K562 (cell line): ENCODE data around the gene ZFP92. TPM values are rescaled to one million over a fixed set of nuclear protein-coding genes. Genes with fewer than 3 reads are reported as not detected.

Source experiments
- ATAC-seq: fragments of 200-7000 bp; cut with Tn5 transposase; 3 replicates; pipeline ENCODE4 v1.9.1; 2020; ENCODE audit warnings: moderate library complexity
- BruUV-seq: library from RNA; stranded (reverse); fragments of 400-500 nt; replicated peaks from 2 replicates; lab custom pipeline; 2021; lab: Mats Ljungman, UMichigan
- CTCF ChIA-PET: fragments of 300-600 bp; formaldehyde crosslinking; extraction: SDS; loops from one replicate; lab custom pipeline; 2021; ENCODE audit warnings: low intra/inter-chr PET ratio; lab: Yijun Ruan, JAX
- POLR2A ChIA-PET: fragments of 300-600, 350-650 bp; sonication (Branson Sonifier 250); formaldehyde crosslinking; extraction: SDS; loops from one replicate; lab custom pipeline; 2021; ENCODE audit warnings: antibody characterized with exemption, inconsistent platforms; lab: Yijun Ruan, JAX
- DNase-seq, 4 experiments: peaks; one replicate each; pipeline versions ENCODE4 v3.0.0 to v3.0.0-alpha.2; 2011 to 2018; ENCODE audit warnings: low spot score in 3 of 4, mixed read lengths in 3 of 4; ENCODE audit errors: extremely low read depth in 1 of 4
- FAIRE-seq: peaks from 2 replicates; lab custom pipeline; 2011; peaks lifted over from hg19 to GRCh38; lab: Jason Lieb, UNC
- H2AFZ ChIP-seq: 2 replicates; pipeline ENCODE4 v1.6.0; 2011; ENCODE audit warnings: low read depth, low read length, control low read depth, inconsistent platforms
- H3K27ac ChIP-seq: fragments of 200-600 bp; 3 replicates; pipeline ENCODE4 v1.8.0; 2011; ENCODE audit warnings: low read depth, mild to moderate bottlenecking, control low read depth, inconsistent platforms, low read length, moderate library complexity, mixed read lengths; ENCODE audit errors: extremely low read depth
- H3K27me3 ChIP-seq, 2 experiments: fragments of 300-600 bp in 1 of 2; 2 replicates in 1 of 2; 3 replicates in 1 of 2; pipeline versions ENCODE4 v1.6.0 to v1.8.0; 2011; ENCODE audit warnings: inconsistent platforms in 2 of 2, low read length in 2 of 2, mild to moderate bottlenecking in 1 of 2, mixed read lengths in 1 of 2, moderate library complexity in 1 of 2; ENCODE audit not compliant: control insufficient read depth in 2 of 2, insufficient read depth in 2 of 2
- H3K36me3 ChIP-seq: fragments of 300-600 bp; 3 replicates; pipeline ENCODE4 v1.8.0; 2011; ENCODE audit warnings: mild to moderate bottlenecking, low read length, inconsistent platforms; ENCODE audit not compliant: control insufficient read depth, insufficient read depth
- H3K4me1 ChIP-seq, 2 experiments: fragments of 200-600 bp in 1 of 2; replicated peaks in 1 of 2; 2 replicates in 1 of 2; 3 replicates in 1 of 2; pipeline versions ENCODE4 v1.5.1 to v1.8.0; 2011; ENCODE audit warnings: inconsistent platforms in 2 of 2, low read length in 2 of 2, mild to moderate bottlenecking in 1 of 2, mixed read lengths in 1 of 2, moderate library complexity in 1 of 2; ENCODE audit not compliant: control insufficient read depth in 2 of 2, insufficient read depth in 2 of 2
- H3K4me2 ChIP-seq: 2 replicates; pipeline ENCODE4 v1.6.1; 2011; ENCODE audit warnings: low read length, control low read depth, inconsistent platforms, mixed read lengths; ENCODE audit not compliant: insufficient read depth
- H3K4me3 ChIP-seq: fragments of 200-600 bp; sonication (generic), shearing (Covaris generic); 2 replicates; pipeline ENCODE4 v1.5.1; 2016; ENCODE audit warnings: control low read depth, inconsistent platforms
- H3K79me2 ChIP-seq: fragments of 200-600 bp; 3 replicates; pipeline ENCODE4 v1.8.0; 2011; ENCODE audit warnings: low read length, inconsistent platforms; ENCODE audit not compliant: control insufficient read depth, insufficient read depth
- H3K9ac ChIP-seq, 2 experiments: 2 replicates each; pipeline versions ENCODE4 v1.6.0 to v1.6.1; 2011; ENCODE audit warnings: low read depth in 2 of 2, low read length in 2 of 2, control low read depth in 1 of 2, inconsistent platforms in 1 of 2, mild to moderate bottlenecking in 1 of 2, mixed read lengths in 1 of 2; ENCODE audit not compliant: insufficient read depth in 1 of 2
- H3K9me1 ChIP-seq: one replicate; pipeline ENCODE4 v1.6.0; 2011; ENCODE audit warnings: inconsistent platforms, mild to moderate bottlenecking, low read length, moderate library complexity; ENCODE audit not compliant: control insufficient read depth, insufficient read depth
- H3K9me3 ChIP-seq: replicated peaks from 2 replicates; pipeline ENCODE4 v1.5.1; 2011; ENCODE audit warnings: low read depth, low read length, inconsistent platforms; ENCODE audit not compliant: control insufficient read depth, insufficient read depth
- H4K20me1 ChIP-seq: replicated peaks from 2 replicates; pipeline ENCODE4 v1.6.1; 2011; ENCODE audit warnings: low read length, inconsistent platforms, mixed read lengths; ENCODE audit not compliant: control insufficient read depth, insufficient read depth
- BRD4 ChIP-seq: fragments of 200-600 bp; sonication (generic); IDR thresholded peaks from 2 replicates; pipeline ENCODE4 v1.6.1; 2017; ENCODE audit warnings: inconsistent platforms
- HNRNPL ChIP-seq: fragments of 200-400 bp; formaldehyde crosslinking; IDR thresholded peaks from 2 replicates; pipeline ENCODE4 v1.6.1; 2017; ENCODE audit warnings: low read depth, mild to moderate bottlenecking, low read length
- KLF13 ChIP-seq: fragments of 450-650 bp; IDR thresholded peaks from 2 replicates; pipeline ENCODE4 v1.6.1; 2016; ENCODE audit warnings: missing genetic modification characterization, low read depth, mild to moderate bottlenecking, missing compliant biosample characterization, moderate library complexity, borderline replicate concordance
- PHB ChIP-seq: fragments of 250-450 bp; sonication (Bioruptor Pico); IDR thresholded peaks from 2 replicates; pipeline ENCODE4 v1.5.0; 2021
- PHF8 ChIP-seq: fragments of 200-600 bp; sonication (generic); IDR thresholded peaks from 2 replicates; pipeline ENCODE4 v1.6.1; 2012; ENCODE audit warnings: mixed run types, mild to moderate bottlenecking, inconsistent platforms, low read length, moderate library complexity, borderline replicate concordance
- REST ChIP-seq, 2 experiments: fragments of 450-650 bp; formaldehyde crosslinking in 1 of 2; IDR thresholded peaks; 2 replicates each; pipeline versions ENCODE4 v1.4.0 to v1.6.1; 2014 to 2020; ENCODE audit warnings: mild to moderate bottlenecking in 2 of 2, borderline replicate concordance in 1 of 2, low read depth in 1 of 2
- ZNF609 ChIP-seq: sonication (generic); formaldehyde crosslinking; IDR thresholded peaks from 2 replicates; pipeline ENCODE4 v1.8.1; 2023; ENCODE audit warnings: missing genetic modification reagents, mild to moderate bottlenecking, borderline replicate concordance
- ZNF707 ChIP-seq: fragments of 250-450 bp; sonication (Bioruptor Pico); conservative IDR thresholded peaks from 2 replicates; pipeline ENCODE4 v1.8.0; 2022; ENCODE audit warnings: inconsistent platforms, mild to moderate bottlenecking, moderate library complexity
- ZNF75A ChIP-seq: fragments of 450-650 bp; formaldehyde crosslinking; IDR thresholded peaks from 2 replicates; pipeline ENCODE4 v1.4.0; 2020; ENCODE audit warnings: mild to moderate bottlenecking
- WGBS: fragments of 100-300 bp; shearing (Covaris generic); methylation state at CpG from one replicate; pipeline ENCODE4 v1.1.6; 2016; ENCODE audit warnings: low coverage, mixed read lengths; ENCODE audit not compliant: insufficient coverage; ENCODE audit errors: missing lambda C conversion rate; 5-methylcytosine and 5-hydroxymethylcytosine counted together
- in situ Hi-C: fragments of 300-500 bp; cut with MboI; formaldehyde crosslinking; loops from 4 replicates; pipeline ENCODE4 v1.15.0; 2018; ENCODE audit warnings: inconsistent platforms, mixed read lengths
- intact Hi-C: fragments of 100-400 bp; cut with micrococcal nuclease; formaldehyde crosslinking; loops from 2 replicates; pipeline ENCODE4 v1.14.2; 2022
- polyA plus RNA-seq, 8 experiments: library from polyadenylated mRNA; depleted of rRNA in 4 of 8; stranded (reverse) in 5 of 8; unstranded in 3 of 8; fragments of >200 nt; fragmentation: Nextera tagmentation in 2 of 8; fragmentation: Illumina TruSeq in 1 of 8; extraction: Ambion mirVana in 2 of 8; extraction: Trizol in 1 of 8; gene quantifications; 2 replicates each; pipeline versions ENCODE4 v1.2.1 to v1.2.3, GENCODE V29; 2011 to 2014; ENCODE audit warnings: inconsistent platforms in 1 of 8, missing spikeins in 1 of 8
- total RNA-seq, 7 experiments: library from RNA; depleted of rRNA in 6 of 7; stranded (reverse); fragments of >200 nt in 6 of 7; fragmentation: Illumina TruSeq in 2 of 7; extraction: Trizol in 2 of 7; gene quantifications; 2 replicates each; pipeline versions ENCODE4 v1.2.1 to v1.2.3, GENCODE V29; 2011 to 2021; ENCODE audit warnings: low replicate concordance in 1 of 7

The ZFP92 gene
- total and polyA plus RNA-seq, 9 of the 15 experiments (the other 6 are each of a cell fraction or from before 2014, with no cell fraction given): 0.32 to 3.3 (median 1.8) TPM

- no peak for ATAC-seq
- 30% methylated on average over 3 of the region's 8 CpGs for WGBS
- TF ChIP-seq ZNF707 (CRISPR knock-in tag) (no peak), BRD4 (no peak), PHB (CRISPR knock-in tag) (no peak), KLF13 (tag) (no peak), ZNF609 (CRISPR knock-in tag) (no peak), ZNF75A (CRISPR knock-in tag) (no peak), HNRNPL (no peak), PHF8 (no peak), REST (IDR thresholded peaks at IDR 0.05; ENCODE audit: borderline replicate concordance) (no peak), REST (CRISPR knock-in tag; IDR thresholded peaks at IDR 0.05; ENCODE audit: low read depth) (no peak)
Measured at GRCh38 chrX:153434801-153435200, 23.5 kb downstream of the ZFP92 start.

More at GRCh38 chrX:153434801-153435200, 23.5 kb downstream of the ZFP92 start:
- Histone ChIP-seq H3K4me3 (no peak overlapping the region), H3K9ac (no peak overlapping the region), H3K36me3 (no peaks in the 10 kb centered on the region), H3K9me3 (no peaks in the 10 kb centered on the region), H2AFZ (no peak overlapping the region), H3K9me1 (no peaks in the 10 kb centered on the region), H3K27me3 (peaks cover 7 to 16% of the 10 kb centered on the region in 2 experiments; a peak in 3 of 5 replicates), H4K20me1 (no peaks in the 10 kb centered on the region), H3K27ac (no peak overlapping the region), H3K4me1 (no peaks in the 10 kb centered on the region; a peak in 1 of 5 replicates), H3K79me2 (no peaks in the 10 kb centered on the region), H3K4me2 (no peak overlapping the region)
- DNase-seq (no peak), FAIRE-seq (no peak)
- BruUV-seq: no TSS peak
- ChIA-PET POLR2A (interaction anchor here (0.6 kb wide), 1 partner anchor 28 kb away, joined by 3 read pairs; no protein-coding TSS in a partner anchor), CTCF (no interaction called here)
- intact Hi-C loops (loop anchor here (5.0 to 10.0 kb wide), 2 partner anchors 32 to 400 kb away; partner anchors contain the start of gene PNMA6E), in situ Hi-C loops (no loop called here)
